Lower leg skin (tissue), 3 donors: ENCODE results near the gene USP13.

Experiments
- CTCF ChIP-seq, 3 donors: fragments of 450-650 bp; IDR thresholded peaks; one replicate each; pipeline ENCODE4 v1.5.1; 2016; ENCODE audit warnings: antibody characterized with exemption in 3 of 3, mild to moderate bottlenecking in 3 of 3, moderate library complexity in 2 of 3
- POLR2A ChIP-seq, 2 donors: fragments of 450-650 bp; IDR thresholded peaks; one replicate each; pipeline ENCODE4 v1.6.1; 2016 to 2017; ENCODE audit warnings: antibody characterized with exemption in 2 of 2, mild to moderate bottlenecking in 1 of 2, moderate library complexity in 1 of 2

GRCh38 chr3:179819379-179819778, 166.5 kb downstream of the USP13 start:
- no peak for TF ChIP-seq CTCF (IDR thresholded peaks at IDR 0.05)
- TF ChIP-seq POLR2A (IDR thresholded peaks at IDR 0.05) = no peak
